ENCODE measurements around the gene RNU11.
"Not testable (repeated sequence)": the region's sequence is repeated elsewhere in the genome, so short reads cannot be mapped to it uniquely, and the experiment has no call there.

Gene RNU11

DNA sequence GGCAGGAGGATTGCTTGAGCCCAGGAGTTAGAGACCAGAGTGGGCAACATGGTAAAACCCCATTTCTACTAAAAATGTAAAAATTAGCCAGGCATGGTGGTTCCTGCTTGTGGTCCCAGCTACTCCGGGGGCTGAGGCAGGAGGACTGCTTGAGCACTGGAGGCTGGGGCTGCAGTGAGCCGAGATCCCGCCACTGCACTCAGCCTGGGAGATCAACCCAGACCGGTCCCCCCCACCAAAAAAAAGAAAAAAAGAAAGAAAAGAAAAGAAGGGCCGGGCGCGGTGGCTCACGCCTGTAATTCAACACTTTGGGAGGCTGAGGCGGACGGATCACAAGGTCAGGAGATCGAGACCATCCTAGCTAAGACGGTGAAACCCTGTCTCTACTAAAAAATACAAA is 18.4 kb downstream of the RNU11 start:
- no peak for DNase-seq

DNA sequence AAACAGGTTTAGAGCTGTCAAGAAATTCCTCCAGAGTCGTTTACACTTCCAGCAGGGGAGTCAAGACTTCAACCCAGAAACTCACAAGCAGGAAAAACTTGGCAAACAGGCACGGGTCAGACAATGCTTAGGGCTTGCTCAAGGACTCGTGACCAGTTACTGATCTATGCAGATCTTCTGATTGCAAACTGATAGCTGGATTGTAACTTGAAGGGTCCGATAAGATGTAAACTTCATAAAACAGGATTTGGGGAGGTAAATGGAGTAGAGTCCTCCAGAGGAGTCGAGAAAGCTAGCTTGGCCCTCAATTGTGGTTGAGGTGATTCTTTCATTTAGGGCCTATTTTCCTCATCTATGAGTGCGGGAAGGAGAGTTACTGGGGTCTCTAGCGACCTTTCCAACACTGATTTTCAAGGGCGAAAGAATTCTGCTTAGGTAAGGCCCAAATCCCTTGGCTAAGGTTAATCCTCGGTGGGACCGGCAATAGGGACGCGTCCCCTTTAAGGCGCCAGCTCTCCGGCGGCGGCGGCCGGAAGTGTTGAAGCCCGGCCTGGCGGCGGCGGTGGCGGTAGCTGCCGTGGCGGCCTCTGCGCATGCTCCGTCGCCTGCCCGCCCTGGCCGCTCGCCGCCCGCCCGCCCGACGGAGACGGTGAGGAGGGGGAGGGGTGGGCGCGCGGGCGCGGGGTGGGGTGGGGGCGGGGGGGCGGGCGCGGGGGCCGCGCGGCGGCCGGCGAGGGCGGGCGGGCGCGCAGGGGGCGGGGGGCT is 20.0 kb downstream of the RNU11 start, which contains the start of gene GMEB1:
TSS of gene GMEB1 (plus strand) at position 594 of the 765 bp plus-strand sequence. CDS start 14,829 bp downstream, outside the sequence.
- DNase-seq, result no peak

DNA sequence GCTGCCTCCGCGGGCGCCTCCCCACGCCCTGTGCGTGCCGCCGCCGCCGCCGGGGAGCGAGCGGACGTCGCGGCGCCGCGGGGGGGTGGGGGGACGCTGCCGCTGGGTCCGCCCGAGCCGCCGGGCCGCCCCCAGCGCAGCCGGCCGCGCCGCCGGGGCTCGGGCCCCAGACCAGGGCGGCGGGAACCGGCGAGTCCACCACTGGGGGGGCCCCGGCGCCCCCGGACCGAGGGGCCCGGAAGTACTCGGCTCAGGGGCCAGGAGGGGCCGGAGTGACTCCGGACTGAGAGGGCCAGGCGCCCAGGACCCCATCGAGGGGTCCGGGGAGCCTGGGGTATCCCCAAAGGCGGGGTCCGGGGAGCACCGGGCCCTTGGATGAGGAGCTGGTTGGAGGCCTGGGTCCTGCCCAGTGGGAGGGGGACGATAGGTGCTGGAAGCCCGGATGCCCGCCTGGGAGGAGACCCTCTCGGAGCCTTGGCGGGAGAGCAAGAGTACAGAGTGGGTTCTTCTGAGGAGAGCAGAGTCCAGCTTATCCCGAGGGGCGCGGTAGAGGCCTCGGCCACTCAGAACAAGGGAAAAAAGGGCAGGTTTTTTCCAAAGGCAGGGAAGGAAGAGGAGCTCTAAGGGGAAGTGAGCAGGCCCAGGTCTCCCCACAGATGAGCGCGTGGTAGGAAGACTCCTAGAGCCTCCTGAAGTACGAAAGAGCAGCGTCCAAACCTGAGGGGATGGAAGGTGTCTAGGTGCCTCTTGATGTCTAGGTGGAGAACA is 20.7 kb downstream of the RNU11 start:
- no peak for DNase-seq

DNA sequence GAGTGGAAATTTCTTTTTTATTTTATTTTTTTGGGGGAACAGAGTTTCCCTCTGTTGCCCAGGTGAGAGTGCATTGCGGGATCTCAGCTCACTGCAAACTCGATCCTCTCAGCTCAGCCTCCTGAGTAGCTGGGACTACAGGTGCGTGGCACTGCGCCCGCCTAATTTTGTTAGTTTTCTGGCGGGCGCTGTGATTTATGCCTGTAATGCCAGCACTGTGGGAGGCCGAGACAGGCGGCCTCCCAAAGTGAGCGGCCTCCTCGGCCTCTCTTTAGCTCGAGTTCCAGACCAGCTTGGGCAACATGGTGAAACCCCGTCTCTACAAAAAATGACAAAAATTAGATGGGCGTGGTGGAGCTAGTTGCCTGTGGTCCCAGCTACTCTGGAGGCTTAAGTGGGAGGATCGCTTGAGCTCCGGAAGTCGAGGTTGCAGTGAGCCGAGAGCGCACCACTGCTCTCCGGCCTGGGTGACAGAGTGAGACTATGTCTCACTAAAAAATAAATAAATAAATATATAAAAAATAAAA is 22.9 kb downstream of the RNU11 start:
- DNase-seq, result no peak

DNA sequence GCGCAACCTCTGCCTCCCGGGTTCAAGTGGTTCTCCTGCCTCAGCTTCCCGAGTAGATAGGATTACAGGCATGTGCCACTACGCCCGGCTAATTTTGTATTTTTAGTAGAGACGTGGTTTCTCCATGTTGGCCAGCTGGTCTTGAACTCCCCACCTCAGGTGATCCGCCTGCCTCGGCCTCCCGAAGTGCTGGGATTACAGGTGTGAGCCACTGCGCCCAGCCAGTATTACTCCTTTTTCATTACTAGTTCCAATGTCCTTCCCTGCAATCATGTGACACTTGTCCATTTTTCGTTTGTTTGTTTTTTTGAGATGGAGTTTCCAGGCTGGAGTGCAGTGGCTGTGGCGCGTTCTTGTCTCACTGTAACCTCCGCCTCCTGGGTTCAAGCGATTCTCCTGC is 24.6 kb downstream of the RNU11 start:
- DNase-seq, result not testable (repeated sequence)

DNA sequence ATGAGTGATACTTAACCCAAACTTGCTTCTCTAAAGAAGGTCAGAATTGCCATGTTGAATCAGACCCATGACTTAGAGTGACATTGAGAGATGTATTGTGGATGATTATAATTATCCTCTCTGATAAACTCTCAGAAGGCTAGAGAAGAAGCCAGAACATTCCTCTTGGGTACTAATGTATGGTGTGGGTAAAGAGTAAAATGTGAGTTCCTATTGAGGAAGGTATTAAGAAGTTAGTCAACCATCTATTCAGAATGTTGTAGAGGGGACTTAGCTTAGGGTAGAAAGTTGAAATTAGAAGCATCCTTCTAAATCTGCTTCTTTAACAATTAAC is 27.5 kb downstream of the RNU11 start:
- DNase-seq, result no peak

DNA sequence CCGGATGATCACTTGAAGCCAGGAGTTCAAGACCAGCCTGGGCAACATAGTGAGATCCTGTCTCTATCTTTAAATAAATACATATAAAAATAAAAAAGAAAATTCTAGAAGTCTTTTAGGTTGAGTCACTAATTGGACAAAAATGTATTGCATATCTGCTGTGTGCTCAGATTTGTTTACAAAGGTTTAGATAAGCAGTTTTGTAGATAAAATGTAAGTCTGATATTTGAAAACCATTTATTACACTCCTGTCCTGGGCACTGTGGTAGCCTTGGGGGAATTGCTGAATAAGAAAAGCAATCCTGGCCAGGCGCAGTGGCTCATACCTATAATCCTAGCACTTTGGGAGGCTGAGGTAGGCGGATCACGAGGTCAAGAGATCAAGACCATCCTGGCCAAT is 31.8 kb downstream of the RNU11 start:
- no peak for DNase-seq

DNA sequence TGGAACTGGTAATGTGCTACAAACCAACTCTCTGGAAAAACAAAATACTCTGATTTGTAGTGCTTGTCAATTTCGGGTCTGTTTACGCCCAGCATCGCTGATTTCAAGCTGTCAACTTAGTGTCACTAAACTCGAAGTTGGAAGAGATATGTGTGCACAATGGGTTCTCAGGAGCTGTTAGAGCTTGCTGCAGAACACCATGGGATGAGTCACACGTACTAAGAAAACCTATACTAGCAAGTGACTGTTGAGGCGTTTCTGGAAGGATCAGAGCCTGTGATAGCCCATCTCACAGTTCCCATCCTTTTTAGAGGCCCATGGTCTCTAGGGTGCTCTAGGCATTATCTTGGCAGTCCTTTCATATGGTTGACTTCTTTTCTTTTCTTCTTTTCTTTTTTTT is 34.4 kb downstream of the RNU11 start:
- DNase-seq, result no peak

DNA sequence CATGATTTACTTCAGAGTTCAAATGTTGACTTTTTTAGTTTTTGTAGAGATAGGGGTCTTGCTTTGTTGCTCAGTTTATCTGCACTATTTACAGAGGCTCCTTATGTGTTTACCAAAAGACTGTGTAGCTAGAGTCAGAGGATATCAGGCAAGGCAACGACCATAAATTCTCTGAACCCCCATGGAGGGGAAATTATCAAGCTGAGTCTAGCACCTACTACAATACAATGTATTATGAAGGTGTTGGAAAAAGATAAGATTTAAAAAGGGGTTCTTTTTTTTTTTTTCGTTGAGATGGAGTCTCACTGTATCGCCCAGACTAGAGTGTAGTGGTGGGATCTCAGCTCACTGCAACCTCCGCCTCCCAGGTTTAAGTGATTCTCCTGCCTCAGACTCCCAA is 36.5 kb downstream of the RNU11 start:
- no peak for DNase-seq

DNA sequence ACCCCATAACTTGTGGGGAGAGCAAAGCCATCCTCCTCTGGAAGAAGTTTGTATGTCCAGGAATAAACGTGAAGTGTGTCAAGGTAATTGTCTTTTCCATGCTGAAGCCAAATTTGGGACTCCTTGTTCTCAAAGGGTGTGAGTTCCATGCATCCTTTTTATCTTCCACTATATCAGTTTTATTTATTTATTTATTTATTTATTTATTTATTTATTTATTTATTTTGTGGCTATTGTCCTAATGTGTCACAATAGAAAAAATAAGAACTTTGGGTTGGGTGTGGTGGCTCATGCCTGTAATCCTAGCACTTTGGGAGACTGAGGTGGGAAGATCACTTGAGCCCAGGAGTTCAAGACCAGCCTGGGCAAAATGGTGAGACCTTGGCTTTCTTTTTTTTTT is 43.2 kb downstream of the RNU11 start:
- not testable (repeated sequence) for DNase-seq
